Smooth muscle cell (in vitro differentiated cells): Measurements from ENCODE around the gene HK1. TPM values are rescaled to one million over a fixed set of nuclear protein-coding genes. Genes with fewer than 3 reads are reported as not detected.
A peak's percentile ranks its signal among the peaks of the same experiment; 100 is the strongest.

Source experiments
- DNase-seq: peaks from one replicate; lab custom pipeline; 2025; ENCODE audit not compliant: unreplicated experiment; lab: John Stamatoyannopoulos, UW
- H2AFZ ChIP-seq: fragments of 200-600 bp; sonication (generic); 2 replicates; pipeline ENCODE4 v1.6.0; 2016; ENCODE audit warnings: antibody characterized with exemption, low read depth, mild to moderate bottlenecking
- H3F3A ChIP-seq: fragments of 200-600 bp; sonication (generic); 2 replicates; pipeline ENCODE4 v1.6.0; 2017; ENCODE audit warnings: antibody characterized with exemption, low read depth
- H3K27ac ChIP-seq: fragments of 200-600 bp; sonication (generic); 2 replicates; pipeline ENCODE4 v1.5.1; 2016; ENCODE audit warnings: low read depth, mild to moderate bottlenecking
- H3K27me3 ChIP-seq: fragments of 200-600 bp; sonication (generic); 2 replicates; pipeline ENCODE4 v1.6.1; 2016; ENCODE audit warnings: low read depth, mild to moderate bottlenecking
- H3K36me3 ChIP-seq: fragments of 200-600 bp; sonication (generic); 2 replicates; pipeline ENCODE4 v1.5.1; 2016; ENCODE audit warnings: low read depth
- H3K4me1 ChIP-seq: fragments of 200-600 bp; sonication (generic); 2 replicates; pipeline ENCODE4 v1.5.1; 2016; ENCODE audit warnings: low read depth
- H3K4me2 ChIP-seq: fragments of 200-600 bp; sonication (generic); 2 replicates; pipeline ENCODE4 v1.6.0; 2016; ENCODE audit warnings: mild to moderate bottlenecking
- H3K4me3 ChIP-seq: fragments of 200-600 bp; sonication (generic); 2 replicates; pipeline ENCODE4 v1.5.1; 2016; ENCODE audit warnings: mild to moderate bottlenecking
- H3K79me2 ChIP-seq: fragments of 200-600 bp; sonication (generic); 2 replicates; pipeline ENCODE4 v1.6.0; 2016; ENCODE audit warnings: low read depth, mild to moderate bottlenecking
- H3K9ac ChIP-seq: fragments of 200-600 bp; sonication (generic); 2 replicates; pipeline ENCODE4 v1.6.0; 2016; ENCODE audit warnings: low read depth
- H3K9me3 ChIP-seq: fragments of 200-600 bp; sonication (generic); replicated peaks from 2 replicates; pipeline ENCODE4 v1.5.1; 2016; ENCODE audit warnings: low read depth
- H4K20me1 ChIP-seq: fragments of 200-600 bp; sonication (generic); 2 replicates; pipeline ENCODE4 v1.6.0; 2016; ENCODE audit warnings: low read depth
- CTCF ChIP-seq: fragments of 200-600 bp; sonication (generic); IDR thresholded peaks from 2 replicates; pipeline ENCODE4 v1.5.1; 2017; ENCODE audit warnings: borderline replicate concordance, mild to moderate bottlenecking, antibody characterized with exemption; ENCODE audit not compliant: insufficient read depth, poor library complexity, severe bottlenecking
- WGBS: methylation state at CpG from one replicate; pipeline ENCODE4 v1.1.7; 2016; ENCODE audit warnings: low lambda C conversion rate; 5-methylcytosine and 5-hydroxymethylcytosine counted together
- polyA plus RNA-seq: library from polyadenylated mRNA; unstranded; fragments of >200 nt; fragmentation: Nextera tagmentation; extraction: Ambion mirVana; gene quantifications from 2 replicates; pipeline ENCODE4 v1.2.1, GENCODE V29; 2016
- total RNA-seq: library from RNA; depleted of rRNA; stranded (reverse); fragments of >200 nt; gene quantifications from 2 replicates; pipeline ENCODE4 v1.2.3, GENCODE V29; 2014

The HK1 gene
- total and polyA plus RNA-seq, 2 experiments from 2014 or later = 62.7 to 123 TPM

GRCh38 chr10:69407621-69408301 is 129.5 kb downstream of the HK1 start:
- Histone ChIP-seq H4K20me1 (no peaks in the 10 kb centered on the region), H3K4me1 (no peaks in the 10 kb centered on the region), H3K27me3 (no peaks in the 10 kb centered on the region), H2AFZ (no peak overlapping the region), H3K79me2 (no peaks in the 10 kb centered on the region), H3K9ac (no peak overlapping the region), H3K9me3 (no peaks in the 10 kb centered on the region), H3K27ac (no peak overlapping the region), H3K4me2 (peak overlapping the region; percentile 2), H3K36me3 (no peaks in the 10 kb centered on the region), H3K4me3 (no peak overlapping the region), H3F3A (peaks cover 46% of the 10 kb centered on the region)
- DNase-seq = no peak
- TF ChIP-seq CTCF = peak; percentile 37
- WGBS = 76% methylated on average over 14 of the region's 14 CpGs

- peak overlapping the region; percentile 42 for H3K4me3 ChIP-seq
- no peak overlapping the region for H3K9ac ChIP-seq
- no peaks in the 10 kb centered on the region for H3K4me1 ChIP-seq
- 9% methylated on average over 39 of the region's 64 CpGs for WGBS
- H2AFZ ChIP-seq = no peak overlapping the region
- no peaks in the 10 kb centered on the region for H4K20me1 ChIP-seq
- H3F3A ChIP-seq = peaks cover 46% of the 10 kb centered on the region
- H3K4me2 ChIP-seq = peak overlapping the region; percentile 81
- H3K79me2 ChIP-seq = no peaks in the 10 kb centered on the region
- DNase-seq = peak; percentile 82
- H3K9me3 ChIP-seq = no peaks in the 10 kb centered on the region
- peak overlapping the region; percentile 78 for H3K27ac ChIP-seq
- H3K27me3 ChIP-seq = no peaks in the 10 kb centered on the region
- TF ChIP-seq CTCF = peak; percentile 67
- no peaks in the 10 kb centered on the region for H3K36me3 ChIP-seq
Measured at GRCh38 chr10:69408318-69409175, 130.3 kb downstream of the HK1 start.

GRCh38 chr10:69409176-69409495 is 130.8 kb downstream of the HK1 start:
- H3K4me1 ChIP-seq = no peaks in the 10 kb centered on the region
- H3K27me3 ChIP-seq = no peaks in the 10 kb centered on the region
- 51% methylated on average over 7 of the region's 7 CpGs for WGBS
- no peaks in the 10 kb centered on the region for H4K20me1 ChIP-seq
- peak overlapping the region; percentile 42 for H3K4me3 ChIP-seq
- H2AFZ ChIP-seq = no peak overlapping the region
- no peak for DNase-seq
- H3K79me2 ChIP-seq = no peaks in the 10 kb centered on the region
- peak overlapping the region; percentile 81 for H3K4me2 ChIP-seq
- peaks cover 41% of the 10 kb centered on the region for H3F3A ChIP-seq
- H3K36me3 ChIP-seq = no peaks in the 10 kb centered on the region
- H3K27ac ChIP-seq = peak overlapping the region; percentile 78
- no peak overlapping the region for H3K9ac ChIP-seq
- no peaks in the 10 kb centered on the region for H3K9me3 ChIP-seq
- TF ChIP-seq CTCF = no peak
